Nucleus accumbens (tissue), 56 donors: Measurements from ENCODE around the gene GLRA1.
A peak's percentile ranks its signal among the peaks of the same experiment; 100 is the strongest.

Source experiments
- DNase-seq, 56 donors: peaks; one replicate each; lab custom pipeline; 2025; lab: John Stamatoyannopoulos, UW

The GLRA1 gene

GRCh38 chr5:151780348-151780747, 144.3 kb downstream of the GLRA1 start:
- no peak for DNase-seq

DNA sequence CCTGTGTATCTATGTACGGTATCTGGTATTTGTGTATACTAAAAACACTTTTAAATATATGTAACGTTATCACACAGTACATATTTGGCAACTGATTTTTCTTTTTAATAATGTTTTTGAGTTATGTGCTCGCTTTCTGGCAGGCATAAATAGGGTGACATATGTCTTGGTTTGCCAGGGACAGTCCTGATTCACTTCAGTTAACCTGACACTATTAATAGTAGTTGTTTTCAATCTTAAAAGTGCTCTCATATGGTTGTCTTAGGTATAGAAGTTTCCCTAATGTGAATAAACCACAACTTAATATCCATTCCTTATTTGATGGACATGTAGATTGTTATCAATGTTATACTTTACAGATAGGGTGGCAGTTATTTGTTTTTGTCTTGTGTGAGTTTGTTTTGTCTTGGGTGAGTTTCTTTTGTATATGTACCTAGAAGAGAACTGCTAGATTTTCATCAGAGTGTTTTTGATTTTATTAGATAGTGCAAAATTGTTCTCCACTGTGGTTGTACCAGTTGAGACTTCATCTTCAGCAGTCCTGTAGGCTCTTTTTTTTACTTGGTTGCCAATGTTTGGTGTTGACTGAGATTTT, 145.0 kb downstream of the GLRA1 start:
- DNase-seq, result no peak

DNA sequence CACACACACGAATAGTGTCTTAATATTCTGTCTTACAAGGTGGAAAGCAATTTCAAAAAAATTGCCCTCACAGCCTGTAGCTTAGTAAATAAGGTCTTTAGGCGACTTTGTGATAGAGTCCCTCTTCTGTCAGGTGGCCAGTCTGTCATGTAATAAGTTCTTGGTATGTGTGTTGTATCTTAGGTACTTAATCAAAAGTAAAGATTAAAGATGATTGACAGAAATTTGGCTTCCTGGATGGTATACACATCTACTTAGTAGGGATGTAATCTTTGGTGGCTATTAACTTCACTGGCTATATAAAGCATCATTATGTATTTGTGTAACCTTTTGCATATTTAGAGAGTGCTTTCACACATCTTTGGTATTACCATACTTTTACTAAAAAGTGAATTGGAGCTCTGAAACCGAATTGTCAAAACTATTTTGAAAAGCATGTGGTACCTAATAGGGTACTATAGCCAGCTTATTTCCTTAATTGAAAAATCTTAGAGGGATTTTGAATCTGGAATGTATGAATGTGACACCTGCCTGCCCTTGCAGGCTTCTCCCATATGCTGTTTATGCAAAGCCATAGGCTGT, 149.5 kb downstream of the GLRA1 start:
- no peak for DNase-seq

DNA sequence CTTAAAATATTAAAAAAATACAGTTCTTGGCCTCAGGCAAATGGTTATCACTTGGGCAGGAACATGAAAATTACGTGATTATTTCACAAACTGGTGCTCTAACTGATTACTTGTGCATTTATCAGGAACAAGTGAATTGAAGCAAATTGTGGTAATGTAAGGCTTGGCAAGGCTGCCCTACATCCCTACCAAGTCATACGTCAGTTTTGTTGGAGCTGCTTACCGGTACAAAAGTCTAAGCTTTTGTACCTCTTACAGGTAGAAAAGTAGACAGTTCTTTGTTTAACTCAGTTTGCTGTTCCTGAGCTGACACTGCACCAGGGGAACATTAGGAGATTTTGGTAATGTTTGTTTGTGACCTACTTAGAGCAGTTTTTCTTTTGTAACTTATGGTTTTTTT, 150.7 kb downstream of the GLRA1 start:
- no peak for DNase-seq

DNA sequence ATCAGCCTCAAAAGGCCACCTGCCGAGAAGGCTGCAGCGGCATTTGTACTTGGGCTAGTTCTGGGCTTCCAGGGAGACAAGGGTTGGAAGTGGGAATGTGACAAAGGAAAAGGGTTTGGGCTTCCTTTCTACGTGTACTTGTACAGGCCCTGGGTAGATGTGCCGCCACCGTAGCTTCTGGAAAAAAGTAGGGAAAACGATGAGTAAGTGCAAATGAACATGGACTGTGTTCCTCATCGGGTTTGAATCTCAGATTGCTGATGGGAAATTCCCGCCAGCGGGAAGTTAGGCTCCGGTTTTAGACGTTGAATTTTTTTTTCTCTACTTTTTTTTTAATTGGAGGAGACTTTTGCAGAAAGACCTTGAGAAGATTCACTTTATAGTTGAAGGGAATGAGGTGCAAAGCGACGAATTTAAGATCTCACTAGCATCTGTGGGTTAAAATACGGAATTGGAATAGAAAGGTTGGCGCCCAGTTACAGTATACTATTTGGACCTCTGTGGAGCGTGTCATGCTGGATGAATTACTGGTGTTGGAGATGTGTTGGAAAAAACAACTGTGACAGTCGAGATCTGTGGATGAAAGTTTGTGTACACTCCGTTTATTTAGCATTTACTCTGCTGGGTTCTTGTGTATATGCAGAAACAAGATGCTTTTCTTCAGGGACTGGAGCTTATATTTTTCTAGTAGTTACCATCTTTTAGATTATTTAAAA, 151.6 kb downstream of the GLRA1 start:
- DNase-seq, result peak in 5 of 56 donors; percentile 22 to 61 (median 33)
